Thoracic aorta (tissue), 2 donors: ENCODE results near the gene RBKS. TPM values are rescaled to one million over a fixed set of nuclear protein-coding genes. Genes with fewer than 3 reads are reported as not detected.

Experiments
- ATAC-seq: fragments of 150-250 bp; one replicate; pipeline ENCODE4 v1.8.0; 2017; ENCODE audit warnings: low read depth; ENCODE audit not compliant: insufficient number of reproducible peaks, low FRiP score
- DNase-seq: peaks from one replicate; pipeline ENCODE4 v3.0.0-alpha.2; 2020; ENCODE audit warnings: low spot score
- H3K27ac ChIP-seq, 2 donors: fragments of 200-600 bp; sonication (generic); 1 replicate in 1 of 2; 2 replicates in 1 of 2; pipeline ENCODE4 v1.5.1; 2016; ENCODE audit warnings: mild to moderate bottlenecking in 2 of 2, moderate library complexity in 2 of 2
- H3K27me3 ChIP-seq: fragments of 200-600 bp; sonication (generic); replicated peaks from 2 replicates; pipeline ENCODE4 v1.6.0; 2016; ENCODE audit warnings: mild to moderate bottlenecking; ENCODE audit not compliant: insufficient read depth
- H3K36me3 ChIP-seq: fragments of 200-600 bp; sonication (generic); one replicate; pipeline ENCODE4 v1.5.1; 2016
- H3K4me1 ChIP-seq, 2 donors: fragments of 200-600 bp; sonication (generic); 1 replicate in 1 of 2; 2 replicates in 1 of 2; pipeline versions ENCODE4 v1.5.1 to v1.6.0; 2016; ENCODE audit warnings: low read depth in 2 of 2, mild to moderate bottlenecking in 1 of 2; ENCODE audit not compliant: control insufficient read depth in 1 of 2
- H3K4me3 ChIP-seq: fragments of 200-600 bp; sonication (generic); 2 replicates; pipeline ENCODE4 v1.5.1; 2016; ENCODE audit warnings: mild to moderate bottlenecking
- H3K9me3 ChIP-seq: fragments of 200-600 bp; sonication (generic); 2 replicates; pipeline ENCODE4 v1.5.1; 2016
- total RNA-seq, 2 donors: library from RNA; depleted of rRNA; stranded (reverse); fragments of >200 nt; gene quantifications; one replicate each; pipeline versions ENCODE4 v1.1.0 to v1.2.3, GENCODE V29; 2016
- TF ChIP-seq, protein P1 (sequence below): fragments of 200-600 bp; sonication (generic); IDR thresholded peaks from one replicate; pipeline ENCODE4 v1.5.1; 2019; ENCODE audit warnings: antibody characterized with exemption

Gene RBKS
- total RNA-seq, 2 donors from 2014 or later, result 3.1 to 5.0 TPM

DNA sequence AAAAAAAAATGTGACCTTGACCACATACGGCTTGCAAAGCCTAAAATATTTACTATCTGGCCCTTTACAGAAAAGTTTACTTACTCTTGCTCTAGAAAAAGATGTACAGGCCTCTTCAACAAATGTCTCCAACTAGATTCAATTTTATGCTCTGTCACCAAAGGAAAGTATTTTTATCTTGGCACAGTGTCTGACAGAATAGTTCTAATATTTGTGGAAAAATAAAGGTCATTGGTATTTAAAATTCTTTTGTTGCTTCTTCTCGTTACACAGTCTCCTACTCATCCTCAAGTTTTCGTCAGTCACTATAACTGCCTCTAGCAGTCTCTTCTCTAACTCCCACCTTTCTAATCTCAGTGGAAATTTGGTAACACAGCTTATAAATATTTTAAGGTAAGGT is 1.4 kb downstream of the RBKS start:
- TF ChIP-seq, protein P1, sequence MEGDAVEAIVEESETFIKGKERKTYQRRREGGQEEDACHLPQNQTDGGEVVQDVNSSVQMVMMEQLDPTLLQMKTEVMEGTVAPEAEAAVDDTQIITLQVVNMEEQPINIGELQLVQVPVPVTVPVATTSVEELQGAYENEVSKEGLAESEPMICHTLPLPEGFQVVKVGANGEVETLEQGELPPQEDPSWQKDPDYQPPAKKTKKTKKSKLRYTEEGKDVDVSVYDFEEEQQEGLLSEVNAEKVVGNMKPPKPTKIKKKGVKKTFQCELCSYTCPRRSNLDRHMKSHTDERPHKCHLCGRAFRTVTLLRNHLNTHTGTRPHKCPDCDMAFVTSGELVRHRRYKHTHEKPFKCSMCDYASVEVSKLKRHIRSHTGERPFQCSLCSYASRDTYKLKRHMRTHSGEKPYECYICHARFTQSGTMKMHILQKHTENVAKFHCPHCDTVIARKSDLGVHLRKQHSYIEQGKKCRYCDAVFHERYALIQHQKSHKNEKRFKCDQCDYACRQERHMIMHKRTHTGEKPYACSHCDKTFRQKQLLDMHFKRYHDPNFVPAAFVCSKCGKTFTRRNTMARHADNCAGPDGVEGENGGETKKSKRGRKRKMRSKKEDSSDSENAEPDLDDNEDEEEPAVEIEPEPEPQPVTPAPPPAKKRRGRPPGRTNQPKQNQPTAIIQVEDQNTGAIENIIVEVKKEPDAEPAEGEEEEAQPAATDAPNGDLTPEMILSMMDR, result no peak
- H3K36me3 ChIP-seq, result no peaks in the 10 kb centered on the region
- H3K9me3 ChIP-seq, result no peaks in the 10 kb centered on the region
- DNase-seq (no peak), ATAC-seq (no peak)
- H3K4me3 ChIP-seq, result peak overlapping the region; percentile 80
- H3K4me1 ChIP-seq, result peaks cover 14 to 38% of the 10 kb centered on the region in 2 donors
- H3K27ac ChIP-seq, result peak overlapping the region; percentile 83
- no peaks in the 10 kb centered on the region for H3K27me3 ChIP-seq

DNA sequence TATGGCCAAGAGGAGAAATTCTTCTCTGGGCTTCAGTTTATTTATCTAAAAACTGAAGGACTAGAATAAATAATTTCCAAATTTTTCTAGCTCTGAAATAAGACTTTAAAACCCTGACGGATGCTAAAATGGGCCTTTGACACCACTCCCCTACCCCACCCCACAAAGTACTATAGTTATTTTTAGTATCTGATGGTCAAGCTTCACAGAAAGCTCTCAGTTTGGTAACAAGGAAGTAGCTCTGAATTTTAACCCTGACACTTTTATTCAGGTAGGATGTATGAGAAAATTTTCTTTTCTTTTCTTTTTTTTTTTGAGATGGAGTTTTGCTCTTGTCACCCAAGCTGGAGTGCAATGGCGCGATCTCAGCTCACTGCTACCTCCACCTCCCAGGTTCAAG is 2.4 kb downstream of the RBKS start:
- Histone ChIP-seq H3K4me3 (no peak overlapping the region), H3K36me3 (no peaks in the 10 kb centered on the region), H3K4me1 (peaks cover 14 to 38% of the 10 kb centered on the region in 2 donors), H3K27ac (peak overlapping the region; percentile 54 to 83), H3K9me3 (no peaks in the 10 kb centered on the region), H3K27me3 (no peaks in the 10 kb centered on the region)
- no peak for ATAC-seq
- TF ChIP-seq, protein P1, result no peak
- DNase-seq, result no peak

DNA sequence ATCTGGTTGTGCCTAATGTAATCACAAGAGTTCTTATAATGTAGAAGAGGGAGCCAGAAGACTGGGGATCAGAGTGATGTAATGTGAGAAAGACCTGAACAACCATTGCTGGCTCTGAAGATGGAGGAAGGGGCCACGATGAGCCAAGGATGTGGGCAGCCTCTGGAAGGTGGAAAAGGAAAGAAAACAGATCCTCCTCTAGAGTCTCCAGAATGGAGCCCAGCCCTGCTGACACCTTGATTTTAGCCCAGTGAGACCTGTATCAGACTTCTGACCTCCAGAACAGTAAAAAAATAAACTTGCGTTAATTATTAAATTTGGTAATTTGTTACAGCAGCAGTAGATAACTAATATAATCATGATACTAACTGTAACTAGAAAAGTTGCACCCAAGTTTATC is 3.1 kb downstream of the RBKS start:
- H3K36me3 ChIP-seq, result no peaks in the 10 kb centered on the region
- H3K4me1 ChIP-seq, result peaks cover 14 to 35% of the 10 kb centered on the region in 2 donors
- no peaks in the 10 kb centered on the region for H3K9me3 ChIP-seq
- TF ChIP-seq, protein P1, result no peak
- H3K27ac ChIP-seq, result peak overlapping the region in 1 of 2 donors; percentile 83
- DNase-seq, result no peak
- no peaks in the 10 kb centered on the region for H3K27me3 ChIP-seq
- ATAC-seq, result no peak
- H3K4me3 ChIP-seq, result no peak overlapping the region

DNA sequence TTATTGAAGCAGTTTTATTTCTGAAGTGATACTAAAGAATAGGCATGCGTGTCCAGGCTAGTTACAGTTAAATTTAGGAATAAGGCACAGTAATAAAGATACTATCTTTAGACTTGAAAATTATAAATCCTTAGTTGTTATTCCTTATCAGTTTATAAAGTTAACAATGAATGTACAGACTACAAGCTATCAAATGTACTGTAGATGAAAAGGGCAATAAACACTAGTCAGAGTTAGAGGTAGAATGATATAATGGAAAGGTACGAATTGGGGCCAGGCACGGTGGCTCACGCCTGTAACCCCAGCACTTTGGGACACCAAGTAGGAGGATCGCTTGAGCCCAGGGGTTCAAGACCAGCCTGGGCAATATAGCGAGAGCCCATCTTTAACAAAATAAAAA is 3.9 kb downstream of the RBKS start:
- peaks cover 14 to 27% of the 10 kb centered on the region in 2 donors for H3K4me1 ChIP-seq
- TF ChIP-seq, protein P1, result no peak
- no peaks in the 10 kb centered on the region for H3K36me3 ChIP-seq
- DNase-seq (no peak), ATAC-seq (no peak)
- H3K9me3 ChIP-seq, result no peaks in the 10 kb centered on the region
- H3K27ac ChIP-seq, result no peak overlapping the region
- H3K27me3 ChIP-seq, result no peaks in the 10 kb centered on the region
- H3K4me3 ChIP-seq, result no peak overlapping the region

DNA sequence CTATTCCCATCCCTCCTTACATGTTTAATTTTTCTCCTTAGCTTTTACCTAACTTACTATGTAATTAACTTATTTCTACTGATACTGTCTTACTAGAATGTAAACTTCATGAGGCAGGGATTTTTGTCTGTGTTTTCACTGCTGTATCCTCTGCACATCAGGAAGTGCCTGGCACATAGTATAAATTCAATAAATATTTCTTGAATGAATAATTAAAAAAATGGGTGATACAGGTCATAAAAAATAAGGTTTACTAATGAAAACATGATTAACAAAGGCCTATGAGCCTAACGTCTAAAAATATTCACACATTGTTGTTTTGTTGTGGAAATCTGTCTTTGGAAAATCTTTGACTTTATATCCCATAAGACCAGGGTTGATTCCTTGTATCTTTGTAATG is 4.5 kb downstream of the RBKS start:
- Histone ChIP-seq H3K9me3 (no peaks in the 10 kb centered on the region), H3K4me3 (no peak overlapping the region), H3K27me3 (no peaks in the 10 kb centered on the region), H3K4me1 (peaks cover 14 to 24% of the 10 kb centered on the region in 2 donors), H3K36me3 (no peaks in the 10 kb centered on the region), H3K27ac (peak overlapping the region in 1 of 2 donors; percentile 22)
- TF ChIP-seq, protein P1, result no peak
- no peak for ATAC-seq
- no peak for DNase-seq
